HG03097 (cell line): ENCODE measurements around the gene MS4A10.

ENCODE experiments used
- ATAC-seq: cut with Tn5 transposase; IDR thresholded peaks from one replicate; pipeline ENCODE4 v1.9.1; 2021; ENCODE audit not compliant: unreplicated experiment, low FRiP score

MS4A10 gene

GRCh38 chr11:60764879-60765278 is 20.3 kb upstream of the MS4A10 start:
- no peak for ATAC-seq

DNA sequence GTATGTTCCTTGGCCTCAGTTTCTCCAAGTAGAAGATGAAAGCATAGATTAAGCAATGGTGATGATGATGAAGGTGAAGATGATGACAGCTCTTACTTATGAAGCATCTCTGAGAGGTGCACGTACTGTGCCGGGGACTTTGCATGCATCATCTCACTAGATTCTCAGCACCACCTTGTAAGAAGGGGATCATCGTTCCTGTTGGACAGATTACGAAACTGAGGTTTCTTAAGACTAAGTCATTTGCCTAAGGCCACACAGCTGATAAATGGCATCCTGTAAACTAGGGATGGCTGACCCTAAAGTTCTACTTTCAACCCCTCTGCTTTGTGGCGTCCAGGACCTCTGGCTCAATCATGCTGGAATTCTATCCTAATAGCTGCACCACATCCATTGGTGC is 19.8 kb upstream of the MS4A10 start:
- ATAC-seq, result no peak

DNA sequence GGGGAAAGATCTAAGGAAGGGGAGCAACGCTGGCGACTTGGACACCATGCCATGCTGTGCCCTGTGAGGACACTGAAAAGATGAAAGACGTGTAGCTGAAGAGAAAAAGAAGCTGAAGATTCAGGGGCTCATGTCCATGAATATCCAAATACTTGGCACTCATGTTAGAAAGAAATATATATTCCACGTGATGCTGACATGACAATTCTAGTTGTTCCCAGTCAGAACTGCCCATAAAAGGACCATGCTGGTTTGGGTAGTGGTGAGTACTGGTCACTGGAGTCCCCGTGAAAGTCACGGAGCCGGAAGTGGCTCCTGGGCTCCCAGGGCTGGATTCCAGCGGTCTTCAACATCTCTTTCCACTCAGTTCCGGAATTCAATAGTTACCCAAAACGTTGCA is 18.6 kb upstream of the MS4A10 start:
- no peak for ATAC-seq

- no peak for ATAC-seq
Measured at GRCh38 chr11:60767388-60767811, 17.7 kb upstream of the MS4A10 start.

- no peak for ATAC-seq
Measured at GRCh38 chr11:60768202-60768601, 16.9 kb upstream of the MS4A10 start.

- no peak for ATAC-seq
Measured at GRCh38 chr11:60769273-60769672, 15.9 kb upstream of the MS4A10 start.

- ATAC-seq, result no peak
Measured at GRCh38 chr11:60769811-60770210, 15.3 kb upstream of the MS4A10 start.

DNA sequence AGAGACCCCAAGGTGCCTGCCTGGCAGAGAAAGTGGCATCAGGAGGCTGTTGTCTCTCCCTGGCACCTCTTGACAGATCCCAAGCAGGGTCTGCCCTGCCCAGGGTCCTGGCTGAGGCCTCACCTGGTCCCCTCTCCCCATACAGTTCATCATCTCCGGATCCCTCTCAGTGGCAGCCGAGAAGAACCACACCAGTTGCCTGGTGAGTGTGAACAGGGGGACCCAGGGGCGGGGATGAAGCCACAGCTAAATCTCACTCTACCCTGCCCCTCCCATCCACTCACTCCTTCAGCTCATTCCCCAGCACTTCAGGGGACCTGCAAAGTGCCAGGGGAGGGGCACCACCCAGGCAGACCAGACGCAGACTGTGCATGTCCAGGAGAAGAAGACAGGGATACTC is 14.0 kb upstream of the MS4A10 start:
- no peak for ATAC-seq

GRCh38 chr11:60771879-60772525 is 13.1 kb upstream of the MS4A10 start:
- ATAC-seq, result no peak

DNA sequence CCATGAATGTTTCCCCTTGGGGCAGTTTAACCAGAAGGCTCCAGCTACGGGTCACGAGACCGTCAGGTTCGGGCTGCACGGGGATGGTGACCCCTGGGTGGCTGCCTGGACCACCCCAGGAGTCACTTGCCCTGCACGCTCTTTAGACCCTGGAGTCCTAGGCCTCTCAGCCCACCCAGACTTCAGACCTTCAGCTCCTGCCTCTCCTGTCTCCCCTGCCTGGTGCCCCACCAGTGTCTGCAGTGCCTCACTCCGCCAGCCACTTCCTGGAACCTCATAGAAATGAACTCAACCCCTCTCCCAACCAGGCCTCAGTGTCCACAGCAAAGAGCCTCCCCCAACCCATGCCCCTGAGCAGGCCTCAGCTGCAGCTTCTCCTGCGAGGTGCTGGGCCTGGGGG is 12.5 kb upstream of the MS4A10 start:
- no peak for ATAC-seq

GRCh38 chr11:60774726-60775125 is 10.4 kb upstream of the MS4A10 start:
- ATAC-seq, result no peak

DNA sequence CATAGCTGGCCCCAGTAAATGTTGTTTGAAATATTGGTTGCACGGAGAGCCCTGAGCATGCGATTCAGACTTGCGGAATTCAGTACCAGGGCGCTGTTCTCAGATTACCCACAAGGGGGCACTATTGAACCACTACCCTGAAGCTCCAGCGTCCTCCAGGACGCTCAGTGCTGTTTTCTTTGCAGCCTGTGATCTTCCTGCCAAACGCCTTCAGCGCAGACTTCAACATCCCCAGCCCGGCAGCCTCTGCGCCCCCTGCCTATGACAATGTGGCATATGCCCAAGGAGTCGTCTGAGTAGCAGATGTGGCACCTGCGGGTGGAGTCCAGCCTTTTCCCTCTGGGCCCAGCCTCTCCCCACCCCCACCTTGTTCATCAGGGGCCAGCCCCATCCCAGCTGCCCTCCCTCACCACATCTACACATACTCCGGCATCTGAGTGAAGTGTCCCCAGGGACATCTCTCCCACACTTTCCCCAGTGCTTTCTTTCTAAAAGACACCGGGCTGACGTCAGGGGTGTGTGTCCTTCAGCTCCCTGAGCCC is 9.6 kb upstream of the MS4A10 start:
- ATAC-seq, result peak; percentile 74

DNA sequence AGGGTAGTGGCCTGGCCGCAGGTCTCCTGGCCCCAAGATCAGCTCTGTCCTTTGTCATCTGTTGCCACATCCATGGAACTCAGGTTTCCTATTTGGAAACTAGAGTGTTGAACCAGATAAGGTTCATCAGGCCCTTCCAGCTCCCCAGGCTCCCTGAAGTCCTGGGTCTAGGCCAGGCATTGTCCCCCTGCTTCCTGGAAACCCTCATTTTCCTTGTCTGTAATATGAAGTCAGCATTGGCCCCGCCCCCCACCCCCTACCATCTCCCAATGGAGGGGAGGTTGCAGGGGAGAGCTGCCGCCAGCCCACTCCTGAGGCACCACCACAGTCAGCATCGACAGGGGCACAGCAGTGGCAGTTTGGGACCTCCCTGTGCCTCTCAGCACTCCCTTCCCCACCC is 9.0 kb upstream of the MS4A10 start:
- no peak for ATAC-seq

DNA sequence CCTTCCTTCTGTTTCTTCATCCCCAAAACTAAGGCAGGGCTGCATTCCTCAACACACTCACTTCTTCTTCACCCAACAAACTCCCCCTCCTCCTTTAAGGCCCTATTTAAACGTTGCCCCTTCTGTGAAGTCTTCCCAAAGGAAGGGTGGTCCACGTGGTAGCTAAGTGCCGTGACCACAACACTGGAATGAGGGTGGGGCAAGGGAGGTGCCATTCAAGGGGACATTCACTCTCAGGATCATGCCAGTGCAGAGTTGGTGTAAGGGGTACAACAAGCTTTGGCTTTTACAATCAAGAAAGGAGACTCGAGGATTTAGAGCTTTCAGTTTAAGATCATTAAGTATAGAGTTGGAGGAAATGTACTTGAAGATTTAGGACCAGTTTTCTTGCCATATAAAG is 8.0 kb upstream of the MS4A10 start:
- ATAC-seq, result no peak

DNA sequence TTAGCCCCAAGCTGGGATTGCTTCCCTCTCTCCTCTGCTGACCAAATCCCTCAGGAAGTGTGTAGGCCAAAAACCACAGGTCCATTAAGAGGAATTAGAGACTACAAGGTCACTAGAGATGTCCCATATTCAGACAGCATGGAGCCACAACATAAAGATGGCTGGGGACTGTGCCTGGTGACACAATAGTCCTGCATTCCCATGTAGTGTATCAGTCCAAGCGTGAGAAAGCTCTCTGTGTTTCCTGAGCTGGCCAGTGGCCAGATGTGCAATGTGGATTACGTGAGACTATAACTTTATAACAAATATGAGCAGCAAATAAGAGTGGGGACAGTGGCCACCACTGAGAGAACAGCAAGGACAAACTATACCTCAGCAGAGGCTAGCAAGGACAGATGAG is 7.6 kb upstream of the MS4A10 start:
- ATAC-seq, result no peak

DNA sequence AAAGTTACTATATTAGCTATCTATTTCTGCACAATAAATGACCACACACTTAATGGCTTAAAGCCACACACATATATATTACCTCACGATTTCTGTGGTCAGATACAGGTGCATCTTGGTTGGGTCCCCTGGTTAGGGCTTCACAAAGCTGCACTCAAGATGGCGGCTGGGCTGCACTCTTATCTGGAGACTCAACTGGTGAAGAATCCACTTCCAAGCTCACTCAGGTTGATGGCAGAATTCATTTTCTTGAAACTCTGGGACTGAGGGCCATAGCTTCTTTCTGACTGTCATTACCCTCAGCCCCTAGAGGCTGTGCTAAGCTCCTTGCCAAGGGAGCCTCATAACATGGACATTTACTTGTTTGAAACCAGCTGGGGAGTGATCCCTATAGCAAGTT is 5.1 kb upstream of the MS4A10 start:
- no peak for ATAC-seq

GRCh38 chr11:60780774-60781173 is 4.4 kb upstream of the MS4A10 start:
- no peak for ATAC-seq

GRCh38 chr11:60781286-60781980 is 3.7 kb upstream of the MS4A10 start:
- no peak for ATAC-seq

DNA sequence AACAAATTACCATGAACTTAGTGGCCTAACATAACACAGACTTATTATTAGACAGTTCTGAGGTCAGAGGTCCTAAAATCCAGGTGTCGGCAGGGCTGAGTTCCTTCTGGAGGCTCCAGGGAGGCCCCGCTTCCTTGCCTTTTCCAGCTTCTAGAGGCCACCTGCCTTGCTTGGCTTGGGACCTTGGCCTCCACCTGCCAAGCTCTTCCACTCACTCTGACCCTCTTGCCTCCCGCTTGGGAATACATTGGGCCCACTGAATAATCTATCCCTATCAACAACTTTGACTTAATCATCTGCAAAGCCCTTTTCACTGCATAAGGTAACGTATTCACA is 3.2 kb upstream of the MS4A10 start:
- ATAC-seq, result no peak

- ATAC-seq, result no peak
Measured at GRCh38 chr11:60782393-60783140, 2.6 kb upstream of the MS4A10 start.

DNA sequence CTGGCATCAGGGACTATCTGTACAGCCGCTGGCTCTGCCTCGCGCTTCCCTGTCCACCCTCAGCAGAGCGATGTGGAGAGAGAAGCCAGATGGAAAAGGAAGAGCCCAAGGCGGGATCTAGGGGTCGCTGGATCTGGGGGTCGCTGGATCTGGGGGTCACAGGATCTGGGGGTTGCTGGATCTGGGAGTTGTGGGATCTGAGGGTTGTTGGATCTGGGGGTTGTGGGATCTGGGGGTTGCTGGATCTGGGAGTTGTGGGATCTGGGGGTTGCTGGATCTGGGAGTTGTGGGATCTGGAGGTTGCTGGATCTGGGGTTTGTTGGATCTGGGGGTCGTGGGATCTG is 2.0 kb upstream of the MS4A10 start:
- no peak for ATAC-seq

DNA sequence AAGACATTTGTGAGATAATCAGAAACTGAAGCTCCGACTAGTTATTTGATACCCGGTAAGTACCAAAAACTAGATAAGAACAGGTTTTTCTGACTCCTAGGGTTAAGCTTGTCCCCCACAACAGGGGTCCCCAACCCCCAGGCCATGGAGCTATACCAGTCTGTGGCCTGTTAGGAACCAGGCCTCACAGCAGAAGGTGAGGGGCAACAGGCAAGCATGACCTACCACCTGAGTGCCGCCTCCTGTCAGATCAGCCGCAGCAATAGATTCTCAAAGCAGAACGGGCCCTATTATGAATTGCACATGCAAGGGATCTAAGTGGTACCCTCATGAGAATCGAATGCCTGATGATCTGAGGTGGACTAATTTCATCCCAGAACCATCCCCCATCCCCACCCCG is 1.2 kb upstream of the MS4A10 start:
- no peak for ATAC-seq
